Measurements from ENCODE around the gene TNS1.
A peak's percentile ranks its signal among the peaks of the same experiment; 100 is the strongest.

The TNS1 gene

DNA sequence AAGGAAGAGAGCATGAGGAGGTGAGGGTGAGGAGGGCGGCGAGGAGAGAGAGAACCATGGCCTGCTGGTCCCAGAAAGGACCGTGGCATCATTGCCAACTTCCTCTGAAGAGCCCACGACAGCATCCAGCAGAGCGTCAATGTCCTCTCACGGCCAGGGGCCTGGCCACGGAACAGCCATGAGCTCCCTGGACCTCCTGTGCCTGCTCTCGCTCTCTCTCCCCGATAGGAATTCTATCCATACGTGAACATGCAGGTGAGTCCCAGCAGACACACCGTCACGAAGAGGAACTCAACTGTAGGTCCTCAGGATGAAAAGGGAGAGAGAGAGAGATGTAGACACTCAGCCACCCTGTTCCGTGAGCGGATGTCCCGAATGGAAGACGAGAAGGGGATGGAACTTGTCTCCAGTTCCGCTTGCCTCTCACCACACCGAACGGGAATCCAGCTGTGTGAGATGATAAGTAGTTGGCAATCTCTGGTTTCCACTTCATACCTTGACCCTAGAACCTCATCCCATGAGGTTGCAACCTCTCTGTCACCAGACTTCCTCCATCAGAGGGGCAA is 107.6 kb downstream of the TNS1 start:
- no peaks in the 10 kb centered on the region for H3K4me1 ChIP-seq
- peaks cover 68% of the 10 kb centered on the region for H3K36me3 ChIP-seq
- TF ChIP-seq, protein P1, sequence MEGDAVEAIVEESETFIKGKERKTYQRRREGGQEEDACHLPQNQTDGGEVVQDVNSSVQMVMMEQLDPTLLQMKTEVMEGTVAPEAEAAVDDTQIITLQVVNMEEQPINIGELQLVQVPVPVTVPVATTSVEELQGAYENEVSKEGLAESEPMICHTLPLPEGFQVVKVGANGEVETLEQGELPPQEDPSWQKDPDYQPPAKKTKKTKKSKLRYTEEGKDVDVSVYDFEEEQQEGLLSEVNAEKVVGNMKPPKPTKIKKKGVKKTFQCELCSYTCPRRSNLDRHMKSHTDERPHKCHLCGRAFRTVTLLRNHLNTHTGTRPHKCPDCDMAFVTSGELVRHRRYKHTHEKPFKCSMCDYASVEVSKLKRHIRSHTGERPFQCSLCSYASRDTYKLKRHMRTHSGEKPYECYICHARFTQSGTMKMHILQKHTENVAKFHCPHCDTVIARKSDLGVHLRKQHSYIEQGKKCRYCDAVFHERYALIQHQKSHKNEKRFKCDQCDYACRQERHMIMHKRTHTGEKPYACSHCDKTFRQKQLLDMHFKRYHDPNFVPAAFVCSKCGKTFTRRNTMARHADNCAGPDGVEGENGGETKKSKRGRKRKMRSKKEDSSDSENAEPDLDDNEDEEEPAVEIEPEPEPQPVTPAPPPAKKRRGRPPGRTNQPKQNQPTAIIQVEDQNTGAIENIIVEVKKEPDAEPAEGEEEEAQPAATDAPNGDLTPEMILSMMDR (IDR thresholded peaks at IDR 0.05; ENCODE audit: low read depth, low read length) = no peak
- H3K9me3 ChIP-seq = no peaks in the 10 kb centered on the region
- no peaks in the 10 kb centered on the region for H3K27me3 ChIP-seq
- DNase-seq = no peak
- H3K4me3 ChIP-seq (ENCODE audit: low read depth, low read length) = no peak overlapping the region

GRCh38 chr2:217893440-217893839 is 109.4 kb downstream of the TNS1 start:
- H3K36me3 ChIP-seq = peaks cover 71% of the 10 kb centered on the region
- peaks cover 11% of the 10 kb centered on the region for H3K4me1 ChIP-seq
- no peaks in the 10 kb centered on the region for H3K27me3 ChIP-seq
- DNase-seq = no peak
- H3K4me3 ChIP-seq (ENCODE audit: low read depth, low read length) = no peak overlapping the region
- TF ChIP-seq, protein P1 (IDR thresholded peaks at IDR 0.05; ENCODE audit: low read depth, low read length) = no peak
- H3K9me3 ChIP-seq = no peaks in the 10 kb centered on the region

GRCh38 chr2:217892560-217892959 is 110.2 kb downstream of the TNS1 start:
- Histone ChIP-seq H3K4me1 (peaks cover 11% of the 10 kb centered on the region), H3K36me3 (peaks cover 66% of the 10 kb centered on the region), H3K27me3 (no peaks in the 10 kb centered on the region), H3K9me3 (no peaks in the 10 kb centered on the region), H3K4me3 (ENCODE audit: low read depth, low read length) (no peak overlapping the region)
- TF ChIP-seq, protein P1 (IDR thresholded peaks at IDR 0.05; ENCODE audit: low read depth, low read length) = no peak
- no peak for DNase-seq

DNA sequence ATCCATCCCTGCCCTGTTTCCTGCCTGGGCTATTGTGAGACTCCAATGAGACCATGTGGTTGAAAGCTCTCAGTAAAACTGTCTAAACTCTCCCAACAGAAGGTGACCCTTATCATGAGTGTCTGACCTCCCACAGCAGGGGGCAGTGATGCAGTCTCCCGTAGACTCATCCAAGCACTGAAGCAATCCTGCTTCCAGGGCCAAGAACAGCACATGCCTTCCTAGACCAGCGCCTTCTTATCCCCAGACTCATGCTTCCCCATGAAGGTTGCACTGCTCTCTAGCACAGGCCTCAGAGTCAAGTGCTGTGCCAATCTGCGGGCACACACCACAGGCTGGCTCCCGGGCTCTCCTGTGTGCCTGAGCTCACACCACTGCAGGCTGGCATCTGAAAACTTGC is 112.3 kb downstream of the TNS1 start:
- H3K9me3 ChIP-seq = no peaks in the 10 kb centered on the region
- H3K36me3 ChIP-seq = peaks cover 65% of the 10 kb centered on the region
- TF ChIP-seq, protein P1 (IDR thresholded peaks at IDR 0.05; ENCODE audit: low read depth, low read length) = peak; percentile 33
- no peak overlapping the region for H3K4me3 ChIP-seq (ENCODE audit: low read depth, low read length)
- H3K27me3 ChIP-seq = no peaks in the 10 kb centered on the region
- no peak for DNase-seq
- peaks cover 11% of the 10 kb centered on the region for H3K4me1 ChIP-seq

DNA sequence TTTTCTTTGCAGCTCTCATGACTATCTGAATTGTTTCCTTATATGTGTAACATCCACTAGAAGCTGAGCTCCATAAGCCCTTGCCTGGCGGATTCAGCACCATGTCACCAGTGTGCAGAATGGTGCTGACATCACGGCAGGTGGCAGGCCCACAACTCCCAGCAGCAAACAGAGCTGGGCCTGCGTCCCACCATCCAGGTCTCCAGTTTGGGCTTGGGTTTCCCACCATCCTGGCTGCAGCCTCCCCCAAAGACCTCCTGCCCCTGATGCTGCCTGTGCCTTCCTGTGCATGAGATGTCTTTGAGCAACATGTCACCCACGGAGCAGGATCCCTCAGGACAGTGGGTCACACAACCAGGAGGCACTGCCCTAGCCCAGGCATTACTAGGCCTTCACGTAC is 113.1 kb downstream of the TNS1 start:
- H3K27me3 ChIP-seq = no peaks in the 10 kb centered on the region
- no peaks in the 10 kb centered on the region for H3K9me3 ChIP-seq
- TF ChIP-seq, protein P1 (IDR thresholded peaks at IDR 0.05; ENCODE audit: low read depth, low read length) = no peak
- DNase-seq = no peak
- no peak overlapping the region for H3K4me3 ChIP-seq (ENCODE audit: low read depth, low read length)
- H3K4me1 ChIP-seq = peaks cover 11% of the 10 kb centered on the region
- peaks cover 65% of the 10 kb centered on the region for H3K36me3 ChIP-seq

- peak overlapping the region; percentile 40 for H3K4me3 ChIP-seq (ENCODE audit: low read depth, low read length)
- no peaks in the 10 kb centered on the region for H3K9me3 ChIP-seq
- no peaks in the 10 kb centered on the region for H3K27me3 ChIP-seq
- peaks cover 11% of the 10 kb centered on the region for H3K4me1 ChIP-seq
- H3K36me3 ChIP-seq = peaks cover 56% of the 10 kb centered on the region
- DNase-seq = peak; percentile 97
- TF ChIP-seq, protein P1 (IDR thresholded peaks at IDR 0.05; ENCODE audit: low read depth, low read length) = no peak; the same call in 1 of the 2 replicates
Observed at GRCh38 chr2:217887841-217888701, 114.7 kb downstream of the TNS1 start.

Data from BE2C (cell line).